H1 (cell line): ENCODE results near the gene KISS1R. TPM values are rescaled to one million over a fixed set of nuclear protein-coding genes. Genes with fewer than 3 reads are reported as not detected.

ENCODE experiments used
- CTCF ChIA-PET: fragments of 300-600 bp; sonication (Branson Sonifier 250); formaldehyde crosslinking; loops from one replicate; lab custom pipeline; 2021; ENCODE audit not compliant: partially characterized antibody; lab: Charles Lee
- POLR2A ChIA-PET: fragments of 300-600 bp; sonication (Branson Sonifier 250); formaldehyde crosslinking; loops from one replicate; lab custom pipeline; 2021; ENCODE audit warnings: inconsistent platforms; ENCODE audit not compliant: partially characterized antibody; lab: Charles Lee
- DNase-seq, 2 experiments: peaks; one replicate each; pipeline versions ENCODE4 v3.0.0 to v3.0.0-alpha.2; 2010 to 2022; ENCODE audit warnings: low spot score in 2 of 2, low read depth in 1 of 2, mixed read lengths in 1 of 2
- FAIRE-seq: peaks from 2 replicates; lab custom pipeline; 2011; peaks lifted over from hg19 to GRCh38; lab: Jason Lieb, UNC
- H2AFZ ChIP-seq: 2 replicates; pipeline ENCODE4 v1.8.1; 2012; ENCODE audit warnings: low read length, inconsistent platforms
- H2AK5ac ChIP-seq: 2 replicates; pipeline ENCODE4 v1.6.1; 2013; ENCODE audit warnings: low read depth, low read length
- H2BK120ac ChIP-seq: replicated peaks from 2 replicates; pipeline ENCODE3; 2013; ENCODE audit warnings: low read depth, low read length, inconsistent platforms
- H2BK12ac ChIP-seq: 2 replicates; pipeline ENCODE4 v1.6.1; 2013; ENCODE audit warnings: low read depth, low read length
- H2BK15ac ChIP-seq: 2 replicates; pipeline ENCODE4 v1.6.1; 2013; ENCODE audit warnings: low read length
- H2BK20ac ChIP-seq: 2 replicates; pipeline ENCODE4 v1.6.1; 2013; ENCODE audit warnings: low read length
- H2BK5ac ChIP-seq: 2 replicates; pipeline ENCODE4 v1.6.1; 2013; ENCODE audit warnings: low read depth, low read length
- H3K14ac ChIP-seq: 2 replicates; pipeline ENCODE4 v1.6.1; 2013; ENCODE audit warnings: inconsistent platforms; ENCODE audit not compliant: insufficient read length
- H3K18ac ChIP-seq: 2 replicates; pipeline ENCODE4 v1.6.1; 2013; ENCODE audit warnings: low read length; ENCODE audit errors: extremely low read depth
- H3K23ac ChIP-seq: 2 replicates; pipeline ENCODE4 v1.6.1; 2013; ENCODE audit warnings: inconsistent platforms; ENCODE audit not compliant: insufficient read length
- H3K23me2 ChIP-seq: 2 replicates; pipeline ENCODE4 v1.6.1; 2013; ENCODE audit warnings: low read depth, low read length
- H3K27ac ChIP-seq: 2 replicates; pipeline ENCODE4 v1.6.1; 2011; ENCODE audit warnings: low read depth, low read length, inconsistent platforms
- H3K27me3 ChIP-seq, 4 experiments: replicated peaks in 1 of 4; 1 replicate in 1 of 4; 2 replicates in 3 of 4; pipeline versions ENCODE4 v1.6.1 to v1.8.1; 2011 to 2013; ENCODE audit warnings: low read length in 3 of 4, mild to moderate bottlenecking in 3 of 4, inconsistent platforms in 2 of 4, mixed read lengths in 2 of 4, moderate library complexity in 1 of 4; ENCODE audit not compliant: control insufficient read depth in 3 of 4, insufficient read depth in 3 of 4; ENCODE audit errors: extremely low read depth in 1 of 4
- H3K36me3 ChIP-seq, 4 experiments: 2 replicates each; pipeline versions ENCODE4 v1.6.1 to v1.8.1; 2011 to 2013; ENCODE audit warnings: mild to moderate bottlenecking in 4 of 4, low read length in 3 of 4, moderate library complexity in 2 of 4, control low read depth in 1 of 4, inconsistent platforms in 1 of 4; ENCODE audit not compliant: insufficient read depth in 4 of 4, control insufficient read depth in 2 of 4
- H3K4ac ChIP-seq: replicated peaks from 2 replicates; pipeline ENCODE3; 2013; ENCODE audit warnings: low read length, low read depth, mixed read lengths, inconsistent platforms; ENCODE audit not compliant: insufficient read length
- H3K4me1 ChIP-seq, 4 experiments: replicated peaks in 1 of 4; 1 replicate in 1 of 4; 2 replicates in 3 of 4; pipeline versions ENCODE4 v1.6.1 to v1.8.1; 2011 to 2013; ENCODE audit warnings: low read length in 3 of 4, inconsistent platforms in 2 of 4, mixed read lengths in 1 of 4; ENCODE audit not compliant: insufficient read depth in 4 of 4, control insufficient read depth in 3 of 4
- H3K4me2 ChIP-seq, 2 experiments: 2 replicates each; pipeline versions ENCODE4 v1.6.1 to v1.8.1; 2011 to 2013; ENCODE audit warnings: low read depth in 2 of 2, low read length in 2 of 2, control low read depth in 1 of 2, inconsistent platforms in 1 of 2, mild to moderate bottlenecking in 1 of 2; ENCODE audit not compliant: insufficient read depth in 1 of 2
- H3K4me3 ChIP-seq, 4 experiments: fragments of 200-600, 300-600 bp in 1 of 4; sonication (generic), shearing (Covaris generic), sonication (Bioruptor Twin) in 1 of 4; 2 replicates each; pipeline versions ENCODE4 v1.5.1 to v1.8.1; 2011 to 2016; ENCODE audit warnings: low read length in 4 of 4, low read depth in 3 of 4, control low read depth in 2 of 4, inconsistent platforms in 2 of 4, mild to moderate bottlenecking in 2 of 4, mixed read lengths in 1 of 4, moderate library complexity in 1 of 4; ENCODE audit not compliant: insufficient read depth in 2 of 4; ENCODE audit errors: extremely low read depth in 1 of 4
- H3K56ac ChIP-seq: replicated peaks from 2 replicates; pipeline ENCODE3; 2013; ENCODE audit warnings: low read depth, mild to moderate bottlenecking, mixed read lengths, low read length, inconsistent platforms; ENCODE audit not compliant: insufficient read length
- H3K79me1 ChIP-seq: 2 replicates; pipeline ENCODE4 v1.6.1; 2013; ENCODE audit warnings: low read depth, low read length, control low read depth
- H3K79me2 ChIP-seq, 2 experiments: 2 replicates each; pipeline versions ENCODE4 v1.6.1 to v1.8.1; 2012 to 2013; ENCODE audit warnings: low read length in 2 of 2, mild to moderate bottlenecking in 2 of 2, inconsistent platforms in 1 of 2; ENCODE audit not compliant: insufficient read depth in 2 of 2, control insufficient read depth in 1 of 2
- H3K9ac ChIP-seq, 4 experiments: replicated peaks in 1 of 4; 1 replicate in 1 of 4; 2 replicates in 3 of 4; pipeline versions ENCODE4 v1.6.1 to v1.8.1; 2011 to 2013; ENCODE audit warnings: low read depth in 3 of 4, low read length in 3 of 4, control low read depth in 2 of 4, mild to moderate bottlenecking in 2 of 4, moderate library complexity in 2 of 4, inconsistent platforms in 1 of 4; ENCODE audit errors: extremely low read depth in 1 of 4
- H3K9me3 ChIP-seq, 2 experiments: 2 replicates each; pipeline versions ENCODE4 v1.6.1 to v1.8.1; 2012 to 2013; ENCODE audit warnings: mild to moderate bottlenecking in 2 of 2, moderate library complexity in 2 of 2, control low read depth in 1 of 2, inconsistent platforms in 1 of 2, low read depth in 1 of 2, low read length in 1 of 2, mixed read lengths in 1 of 2; ENCODE audit not compliant: insufficient read depth in 2 of 2
- H4K20me1 ChIP-seq, 2 experiments: replicated peaks in 1 of 2; 2 replicates each; pipeline versions ENCODE3 to v1.8.1; 2011 to 2013; ENCODE audit warnings: inconsistent platforms in 2 of 2, low read length in 2 of 2, mild to moderate bottlenecking in 1 of 2; ENCODE audit not compliant: insufficient read depth in 2 of 2, control insufficient read depth in 1 of 2
- H4K5ac ChIP-seq: 2 replicates; pipeline ENCODE4 v1.6.1; 2013; ENCODE audit warnings: low read length, low read depth, mixed read lengths, inconsistent platforms; ENCODE audit not compliant: insufficient read length
- H4K8ac ChIP-seq: 2 replicates; pipeline ENCODE4 v1.8.0; 2013; ENCODE audit warnings: mild to moderate bottlenecking, moderate library complexity, low read length, inconsistent platforms; ENCODE audit not compliant: insufficient read depth; ENCODE audit errors: extremely low read depth
- H4K91ac ChIP-seq: replicated peaks from 2 replicates; pipeline ENCODE3; 2013; ENCODE audit warnings: low read length, mixed read lengths, inconsistent platforms; ENCODE audit not compliant: insufficient read length
- ATF2 ChIP-seq: IDR thresholded peaks from 2 replicates; pipeline ENCODE4 v1.6.1; 2012; ENCODE audit warnings: low read length, inconsistent platforms
- KDM1A ChIP-seq: fragments of 200-600, 300-600 bp; sonication (generic); IDR thresholded peaks from 2 replicates; pipeline ENCODE4 v1.7.1; 2016; ENCODE audit warnings: mild to moderate bottlenecking, low read length, borderline replicate concordance
- KDM5A ChIP-seq: fragments of 200-600 bp; IDR thresholded peaks from 2 replicates; pipeline ENCODE4 v1.7.1; 2012; ENCODE audit warnings: mild to moderate bottlenecking, low read length, inconsistent platforms, mixed read lengths
- POLR2A ChIP-seq, 2 experiments: IDR thresholded peaks; 1 replicate in 1 of 2; 2 replicates in 1 of 2; pipeline ENCODE4 v1.6.1; 2011; ENCODE audit warnings: low read depth in 2 of 2, low read length in 2 of 2, mild to moderate bottlenecking in 2 of 2; ENCODE audit errors: control extremely low read depth in 1 of 2
- RBBP5 ChIP-seq: IDR thresholded peaks from 2 replicates; pipeline ENCODE4 v1.7.1; 2012; ENCODE audit warnings: low read depth, mild to moderate bottlenecking, inconsistent platforms, low read length, moderate library complexity, borderline replicate concordance
- SP1 ChIP-seq: IDR thresholded peaks from 2 replicates; pipeline ENCODE4 v1.6.1; 2011; ENCODE audit warnings: low read depth, low read length
- SRF ChIP-seq: IDR thresholded peaks from 2 replicates; pipeline ENCODE4 v1.6.1; 2011; ENCODE audit warnings: mild to moderate bottlenecking, low read depth, low read length, moderate library complexity
- WGBS, 2 experiments: shearing (Covaris generic) in 1 of 2; methylation state at CpG; one replicate each; pipeline versions ENCODE4 v1.1.6 to v1.1.7; 2013 to 2015; ENCODE audit warnings: low lambda C conversion rate in 2 of 2, mixed read lengths in 2 of 2, inconsistent platforms in 1 of 2, low coverage in 1 of 2, missing lambda C conversion rate in 1 of 2; ENCODE audit not compliant: insufficient replicate concordance in 2 of 2, insufficient coverage in 1 of 2, insufficient read length in 1 of 2; ENCODE audit errors: extremely low coverage in 1 of 2, missing lambda C conversion rate in 1 of 2; 5-methylcytosine and 5-hydroxymethylcytosine counted together
- polyA plus RNA-seq, 7 experiments: library from polyadenylated mRNA; depleted of rRNA in 3 of 7; stranded (reverse) in 5 of 7; unstranded in 2 of 7; fragments of >200 nt in 5 of 7; fragments of 200-250 nt in 2 of 7; gene quantifications; 1 replicate in 5 of 7; 2 replicates in 1 of 7; 4 replicates in 1 of 7; pipeline versions ENCODE4 v1.2.1 to v1.2.3, GENCODE V29; 2011 to 2013; ENCODE audit warnings: missing spikeins in 2 of 7, mixed read lengths in 2 of 7
- total RNA-seq: library from RNA; stranded (reverse); fragmentation: NEBNext Ultra II Directional; extraction: Animal tissue kit (Norgen Biotek cat#: 25700); gene quantifications from 2 replicates; pipeline ENCODE4 v1.2.1, GENCODE V29; 2021

The KISS1R gene
- total and polyA plus RNA-seq, 2 of the 8 experiments (the other 6 are each of a cell fraction or from before 2014, with no cell fraction given), result 2.3 to 2.7 TPM

- no peak overlapping the region for H3K18ac ChIP-seq
- H3K4me2 ChIP-seq, result no peak overlapping the region
- H3K36me3 ChIP-seq, result peaks cover 3 to 13% (median 11%) of the 10 kb centered on the region in 4 experiments; a peak in 7 of 8 replicates
- no peaks in the 10 kb centered on the region for H3K27me3 ChIP-seq
- no peak overlapping the region for H2BK20ac ChIP-seq
- no peak overlapping the region for H3K56ac ChIP-seq
- POLR2A ChIA-PET, result interaction anchor here (0.8 to 2.6 kb wide), 4 partner anchors 9 to 92 kb away, joined by 3 to 9 read pairs (median 3); partner anchors contain the start of gene CNN2
- DNase-seq, result no peak
- 93% methylated on average over 22 of the region's 31 CpGs; no CpG with 5 or more reads in 1 of the 2 experiments for WGBS, 2 experiments
- no peaks in the 10 kb centered on the region for H3K9me3 ChIP-seq
- H3K23me2 ChIP-seq, result no peaks in the 10 kb centered on the region
- no peak overlapping the region for H3K4ac ChIP-seq
- no peak overlapping the region for H2BK12ac ChIP-seq
- H2AK5ac ChIP-seq, result no peak overlapping the region
- no peak overlapping the region for H3K9ac ChIP-seq
- peak overlapping the region; percentile 79; the same call in 1 of the 2 replicates for H4K8ac ChIP-seq
- H4K91ac ChIP-seq, result no peak overlapping the region
- 0 out of 2 replicates have a peak overlapping the region, but pooled peaks have one; percentile 44 for H2BK5ac ChIP-seq
- peaks cover 0 to 64% of the 10 kb centered on the region in 2 experiments; a peak in 3 of 4 replicates for H3K79me2 ChIP-seq
- no peak overlapping the region for H2BK15ac ChIP-seq
- no peak for TF ChIP-seq RBBP5
- TF ChIP-seq ATF2, result no peak
- TF ChIP-seq POLR2A (IDR thresholded peaks at IDR 0.05; ENCODE audit: control extremely low read depth in 1 of 2, low read depth in 2 of 2, low read length in 2 of 2), result no peak
- no peak for TF ChIP-seq SP1
- TF ChIP-seq KDM1A, result no peak
- TF ChIP-seq KDM5A, result no peak
- TF ChIP-seq SRF, result no peak
- H3K79me1 ChIP-seq, result peaks cover 11% of the 10 kb centered on the region
- H3K4me3 ChIP-seq, result no peak overlapping the region
- H3K14ac ChIP-seq, result no peak overlapping the region
- H3K4me1 ChIP-seq, result peaks cover 0 to 16% (median 4%) of the 10 kb centered on the region in 4 experiments; a peak in 4 of 7 replicates
- CTCF ChIA-PET, result interaction anchor here (0.5 to 2.5 kb wide), 5 partner anchors 12 to 81 kb away, joined by 3 to 11 read pairs (median 4); no protein-coding TSS in a partner anchor
- no peak overlapping the region for H3K23ac ChIP-seq
- no peak overlapping the region for H2AFZ ChIP-seq
- H4K20me1 ChIP-seq, result peaks cover 3 to 25% of the 10 kb centered on the region in 2 experiments
- H2BK120ac ChIP-seq, result no peak overlapping the region
- no peak overlapping the region for H3K27ac ChIP-seq
- no peak overlapping the region for H4K5ac ChIP-seq
- no peak for FAIRE-seq
Measured at GRCh38 chr19:934865-935479, 17.8 kb downstream of the KISS1R start.
